Stimulated activated CD8-positive, alpha-beta memory T cell treated with anti-CD3 and anti-CD28 coated beads, Interleukin-12 subunit alpha, Interleukin-12 subunit beta, amount 100 ng/mL, for 1 hour (primary cell): Measurements from ENCODE around the gene IDUA.
"Not testable (repeated sequence)": the region's sequence is repeated elsewhere in the genome, so short reads cannot be mapped to it uniquely, and the experiment has no call there.

Experiments
- DNase-seq: peaks from one replicate; pipeline ENCODE4 v3.0.0-alpha.2; 2020; ENCODE audit warnings: low read depth

Gene IDUA

GRCh38 chr4:1046581-1047011, 59.8 kb downstream of the IDUA start:
- not testable (repeated sequence) for DNase-seq

GRCh38 chr4:1047106-1047975, 60.5 kb downstream of the IDUA start:
- no peak for DNase-seq

- no peak for DNase-seq
These were observed 61.3 kb downstream of the IDUA start for GRCh38 chr4:1047976-1048772.

- DNase-seq: no peak
These were observed 62.1 kb downstream of the IDUA start for GRCh38 chr4:1048773-1049590.

- no peak for DNase-seq
These were observed 62.7 kb downstream of the IDUA start for GRCh38 chr4:1049591-1049905.

GRCh38 chr4:1050486-1051213, 63.8 kb downstream of the IDUA start:
- no peak for DNase-seq

GRCh38 chr4:1051472-1051871, 64.6 kb downstream of the IDUA start:
- no peak for DNase-seq

GRCh38 chr4:1052231-1052671, 65.4 kb downstream of the IDUA start:
- DNase-seq: no peak

- no peak for DNase-seq
These were observed 66.3 kb downstream of the IDUA start for GRCh38 chr4:1053080-1053661.

- not testable (repeated sequence) for DNase-seq
These were observed 67.0 kb downstream of the IDUA start for GRCh38 chr4:1053891-1054290.
